Measurements from ENCODE around the gene CNTNAP2.

The CNTNAP2 gene

GRCh38 chr7:148105853-148106252, 1989.3 kb downstream of the CNTNAP2 start:
- no peak for DNase-seq (ENCODE audit: low read depth)

- DNase-seq (ENCODE audit: low read depth): no peak
Observed at GRCh38 chr7:148107443-148108127, 1991.0 kb downstream of the CNTNAP2 start.

- no peak for DNase-seq (ENCODE audit: low read depth)
Observed at GRCh38 chr7:148108381-148108780, 1991.8 kb downstream of the CNTNAP2 start.

GRCh38 chr7:148110097-148110868, 1993.7 kb downstream of the CNTNAP2 start:
- no peak for DNase-seq (ENCODE audit: low read depth)

- DNase-seq (ENCODE audit: low read depth): no peak
Observed at GRCh38 chr7:148114804-148115203, 1998.2 kb downstream of the CNTNAP2 start.

GRCh38 chr7:148115308-148115707, 1998.7 kb downstream of the CNTNAP2 start:
- DNase-seq (ENCODE audit: low read depth): no peak

GRCh38 chr7:148116195-148116594, 1999.6 kb downstream of the CNTNAP2 start:
- no peak for DNase-seq (ENCODE audit: low read depth)

GRCh38 chr7:148116829-148117403, 2000.3 kb downstream of the CNTNAP2 start:
- DNase-seq (ENCODE audit: low read depth): no peak

- DNase-seq (ENCODE audit: low read depth): no peak
Observed at GRCh38 chr7:148118371-148118770, 2001.8 kb downstream of the CNTNAP2 start.

- no peak for DNase-seq (ENCODE audit: low read depth)
Observed at GRCh38 chr7:148121401-148121800, 2004.8 kb downstream of the CNTNAP2 start.

- DNase-seq (ENCODE audit: low read depth): no peak
Observed at GRCh38 chr7:148121847-148122246, 2005.2 kb downstream of the CNTNAP2 start.

- DNase-seq (ENCODE audit: low read depth): no peak
Observed at GRCh38 chr7:148124477-148124876, 2007.9 kb downstream of the CNTNAP2 start.

- no peak for DNase-seq (ENCODE audit: low read depth)
Observed at GRCh38 chr7:148127374-148127773, 2010.8 kb downstream of the CNTNAP2 start.

GRCh38 chr7:148129023-148129422, 2012.4 kb downstream of the CNTNAP2 start:
- no peak for DNase-seq (ENCODE audit: low read depth)

GRCh38 chr7:148135116-148135515, 2018.5 kb downstream of the CNTNAP2 start:
- no peak for DNase-seq (ENCODE audit: low read depth)

- no peak for DNase-seq (ENCODE audit: low read depth)
Observed at GRCh38 chr7:148135997-148136396, 2019.4 kb downstream of the CNTNAP2 start.

GRCh38 chr7:148142660-148143248, 2026.2 kb downstream of the CNTNAP2 start:
- no peak for DNase-seq (ENCODE audit: low read depth)

GRCh38 chr7:148144827-148145226, 2028.2 kb downstream of the CNTNAP2 start:
- no peak for DNase-seq (ENCODE audit: low read depth)

- no peak for DNase-seq (ENCODE audit: low read depth)
Observed at GRCh38 chr7:148146346-148146745, 2029.7 kb downstream of the CNTNAP2 start.

- no peak for DNase-seq (ENCODE audit: low read depth)
Observed at GRCh38 chr7:148147438-148147837, 2030.8 kb downstream of the CNTNAP2 start.

GRCh38 chr7:148148456-148148855, 2031.9 kb downstream of the CNTNAP2 start:
- DNase-seq (ENCODE audit: low read depth): no peak

- no peak for DNase-seq (ENCODE audit: low read depth)
Observed at GRCh38 chr7:148149730-148150129, 2033.1 kb downstream of the CNTNAP2 start.

GRCh38 chr7:148151778-148152177, 2035.2 kb downstream of the CNTNAP2 start:
- DNase-seq (ENCODE audit: low read depth): no peak

All from EH (cell line).